SK-N-SH (cell line): ENCODE results near the gene JMJD1C. TPM values are rescaled to one million over a fixed set of nuclear protein-coding genes. Genes with fewer than 3 reads are reported as not detected.

Source experiments
- CTCF ChIA-PET: fragments of 300-600, 350-600 bp; formaldehyde crosslinking; extraction: SDS; loops from one replicate; lab custom pipeline; 2021; lab: Yijun Ruan, JAX
- POLR2A ChIA-PET: fragments of 350-600 bp; sonication (Branson Sonifier 250); formaldehyde crosslinking; extraction: SDS; loops from one replicate; lab custom pipeline; 2020; ENCODE audit warnings: antibody characterized with exemption, inconsistent platforms; lab: Yijun Ruan, JAX
- DNase-seq: peaks from one replicate; pipeline ENCODE4 v3.0.0; 2012
- H2AFZ ChIP-seq: fragments of 200-600 bp; sonication (generic); 2 replicates; pipeline ENCODE4 v1.8.1; 2016; ENCODE audit warnings: antibody characterized with exemption, mild to moderate bottlenecking, low read depth
- H3F3A ChIP-seq: fragments of 200-600 bp; sonication (generic); replicated peaks from 2 replicates; pipeline ENCODE3; 2016; ENCODE audit warnings: antibody characterized with exemption, mild to moderate bottlenecking; ENCODE audit not compliant: insufficient read depth
- H3K27ac ChIP-seq, 2 experiments: fragments of 200-500 bp in 1 of 2; fragments of 200-600 bp in 1 of 2; sonication (Bioruptor generic) in 1 of 2; sonication (generic), shearing (Covaris generic) in 1 of 2; 2 replicates each; pipeline versions ENCODE4 v1.5.1 to v1.6.1; 2014 to 2016; ENCODE audit warnings: low read depth in 2 of 2, inconsistent platforms in 1 of 2, low read length in 1 of 2, mild to moderate bottlenecking in 1 of 2, mixed read lengths in 1 of 2
- H3K27me3 ChIP-seq: fragments of 200-600 bp; sonication (generic), shearing (Covaris generic); 2 replicates; pipeline ENCODE4 v1.6.1; 2016; ENCODE audit warnings: mixed run types; ENCODE audit not compliant: insufficient read depth
- H3K36me3 ChIP-seq, 2 experiments: fragments of 200-500 bp in 1 of 2; fragments of 200-600 bp in 1 of 2; sonication (Bioruptor generic) in 1 of 2; sonication (generic) in 1 of 2; replicated peaks in 1 of 2; 2 replicates each; pipeline versions ENCODE3 to v1.5.1; 2014 to 2016; ENCODE audit warnings: low read length in 1 of 2, mild to moderate bottlenecking in 1 of 2; ENCODE audit not compliant: insufficient read depth in 2 of 2, control insufficient read depth in 1 of 2
- H3K4me1 ChIP-seq, 2 experiments: fragments of 200-500 bp in 1 of 2; fragments of 200-600 bp in 1 of 2; sonication (Bioruptor generic) in 1 of 2; sonication (generic), shearing (Covaris generic) in 1 of 2; 2 replicates each; pipeline versions ENCODE4 v1.5.1 to v1.6.1; 2014 to 2016; ENCODE audit warnings: low read depth in 1 of 2, low read length in 1 of 2, mixed run types in 1 of 2; ENCODE audit not compliant: insufficient read depth in 2 of 2, control insufficient read depth in 1 of 2
- H3K4me2 ChIP-seq: fragments of 200-600 bp; sonication (generic), shearing (Covaris generic); 2 replicates; pipeline ENCODE4 v1.6.1; 2017; ENCODE audit warnings: mixed run types
- H3K4me3 ChIP-seq, 2 experiments: fragments of 200-500 bp in 1 of 2; fragments of 200-600 bp in 1 of 2; sonication (Bioruptor generic) in 1 of 2; sonication (generic), shearing (Covaris generic) in 1 of 2; 2 replicates each; pipeline versions ENCODE4 v1.5.1 to v1.8.1; 2014 to 2016; ENCODE audit warnings: low read depth in 2 of 2, inconsistent platforms in 1 of 2, low read length in 1 of 2, mild to moderate bottlenecking in 1 of 2, mixed read lengths in 1 of 2, moderate library complexity in 1 of 2
- H3K79me2 ChIP-seq: fragments of 200-600 bp; sonication (generic); 2 replicates; pipeline ENCODE4 v1.8.1; 2017; ENCODE audit warnings: mild to moderate bottlenecking; ENCODE audit not compliant: insufficient read depth
- H3K9ac ChIP-seq: fragments of 200-600 bp; sonication (generic); 2 replicates; pipeline ENCODE4 v1.6.1; 2017; ENCODE audit warnings: mixed run types
- H3K9me2 ChIP-seq: fragments of 200-600 bp; sonication (generic); 2 replicates; pipeline ENCODE4 v1.6.1; 2017; ENCODE audit warnings: mixed run types
- H3K9me3 ChIP-seq: fragments of 200-600 bp; sonication (generic); 2 replicates; pipeline ENCODE4 v1.6.1; 2017; ENCODE audit warnings: mixed run types, mild to moderate bottlenecking, moderate library complexity
- H4K20me1 ChIP-seq: fragments of 200-600 bp; sonication (generic); 2 replicates; pipeline ENCODE4 v1.6.1; 2017; ENCODE audit warnings: mild to moderate bottlenecking, mixed run types; ENCODE audit not compliant: insufficient read depth
- EZH2phosphoT487 ChIP-seq: fragments of 200-600 bp; sonication (generic); IDR thresholded peaks from 2 replicates; pipeline ENCODE4 v1.6.1; 2017; ENCODE audit warnings: low read depth, mixed run types, mild to moderate bottlenecking, antibody characterized with exemption, moderate library complexity, borderline replicate concordance
- FOXJ3 ChIP-seq: sonication (generic); formaldehyde crosslinking; IDR thresholded peaks from 2 replicates; pipeline ENCODE4 v1.5.1; 2020; ENCODE audit warnings: mild to moderate bottlenecking, missing genetic modification reagents
- GABPA ChIP-seq: IDR thresholded peaks from 2 replicates; pipeline ENCODE4 v1.4.0; 2012; ENCODE audit warnings: low read depth, mild to moderate bottlenecking
- MXI1 ChIP-seq: IDR thresholded peaks from 2 replicates; pipeline ENCODE4 v1.6.1; 2012; ENCODE audit warnings: mild to moderate bottlenecking, low read depth, low read length, improper control_type of control experiment
- RFX5 ChIP-seq: IDR thresholded peaks from 2 replicates; pipeline ENCODE4 v1.6.1; 2012; ENCODE audit warnings: mild to moderate bottlenecking, improper control_type of control experiment, low read length
- RXRA ChIP-seq: IDR thresholded peaks from 2 replicates; pipeline ENCODE4 v1.4.0; 2012; ENCODE audit warnings: low read depth, mild to moderate bottlenecking, borderline replicate concordance
- SMC3 ChIP-seq: IDR thresholded peaks from 2 replicates; pipeline ENCODE4 v1.6.1; 2012; ENCODE audit warnings: low read depth, low read length, improper control_type of control experiment
- TAF1 ChIP-seq: IDR thresholded peaks from 2 replicates; pipeline ENCODE4 v1.6.1; 2012; ENCODE audit warnings: low read depth, mild to moderate bottlenecking, low read length, moderate library complexity, borderline replicate concordance
- TCF12 ChIP-seq: IDR thresholded peaks from 2 replicates; pipeline ENCODE4 v1.4.0; 2012
- WGBS: methylation state at CpG from one replicate; pipeline ENCODE4 v1.1.6; 2017; ENCODE audit warnings: low lambda C conversion rate; 5-methylcytosine and 5-hydroxymethylcytosine counted together
- polyA plus RNA-seq, 3 experiments: library from polyadenylated mRNA; depleted of rRNA; stranded (reverse); fragments of >200 nt; gene quantifications; 2 replicates each; pipeline ENCODE4 v1.2.3, GENCODE V29; 2012
- TF ChIP-seq, protein P1 (sequence below): fragments of 150-350 bp; IDR thresholded peaks from 2 replicates; pipeline ENCODE4 v1.6.1; 2017; ENCODE audit warnings: antibody characterized with exemption, low read length, low read depth, borderline replicate concordance
- TF ChIP-seq, protein P2 (sequence below): fragments of 150-350 bp; IDR thresholded peaks from 2 replicates; pipeline ENCODE4 v1.6.1; 2016; ENCODE audit warnings: mild to moderate bottlenecking, low read depth, low read length
- TF ChIP-seq, protein P3 (sequence below): IDR thresholded peaks from 2 replicates; pipeline ENCODE4 v1.4.0; 2012; ENCODE audit warnings: low read depth, borderline replicate concordance

JMJD1C gene
- polyA plus RNA-seq, 1 of the 3 experiments (the other 2 are of a cell fraction): 11.7 TPM

DNA sequence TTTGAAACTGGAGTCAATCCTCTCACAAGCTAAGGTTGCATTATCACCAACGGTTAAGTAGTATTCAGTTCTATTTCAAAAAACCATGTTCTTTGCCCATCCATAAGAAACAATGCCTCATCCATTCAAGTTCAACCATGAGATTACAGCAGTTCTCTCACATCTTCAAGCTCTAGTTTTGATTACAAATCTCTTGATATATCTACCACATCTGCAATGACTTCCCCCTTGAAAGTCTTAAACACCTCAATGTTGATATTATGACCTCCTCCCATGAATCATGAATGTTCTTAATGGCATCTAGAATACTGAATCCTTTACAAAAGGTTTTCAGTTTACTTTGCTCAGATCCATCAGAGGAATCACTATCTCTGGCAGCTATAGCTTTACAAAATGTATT is 81.8 kb downstream of the JMJD1C start:
- ChIA-PET CTCF (no interaction called here), POLR2A (interaction anchor here (1.5 kb wide), 1 partner anchor 246 kb away, joined by 3 read pairs; no protein-coding TSS in a partner anchor)
- DNase-seq: no peak
- H3K9me2 ChIP-seq: no peaks in the 10 kb centered on the region
- H3K27ac ChIP-seq: no peak overlapping the region
- H3K9ac ChIP-seq: no peak overlapping the region
- no peaks in the 10 kb centered on the region for H3K9me3 ChIP-seq
- peaks cover 11% of the 10 kb centered on the region for H3F3A ChIP-seq
- no peak overlapping the region for H3K4me2 ChIP-seq
- no peaks in the 10 kb centered on the region for H3K27me3 ChIP-seq
- H4K20me1 ChIP-seq: peaks cover 58% of the 10 kb centered on the region
- no peak overlapping the region for H2AFZ ChIP-seq
- WGBS: 100% methylated on average over 1 of the region's 1 CpG
- H3K79me2 ChIP-seq: peaks cover 90% of the 10 kb centered on the region
- no peak overlapping the region for H3K4me3 ChIP-seq
- peaks cover 0 to 16% of the 10 kb centered on the region in 2 experiments for H3K36me3 ChIP-seq
- peaks cover 0 to 4% of the 10 kb centered on the region in 2 experiments; a peak in 3 of 4 replicates for H3K4me1 ChIP-seq
- TF ChIP-seq FOXJ3 (CRISPR knock-in tag): no peak
- no peak for TF ChIP-seq RFX5
- no peak for TF ChIP-seq TAF1
- no peak for TF ChIP-seq SMC3
- no peak for TF ChIP-seq TCF12
- TF ChIP-seq, protein P1, sequence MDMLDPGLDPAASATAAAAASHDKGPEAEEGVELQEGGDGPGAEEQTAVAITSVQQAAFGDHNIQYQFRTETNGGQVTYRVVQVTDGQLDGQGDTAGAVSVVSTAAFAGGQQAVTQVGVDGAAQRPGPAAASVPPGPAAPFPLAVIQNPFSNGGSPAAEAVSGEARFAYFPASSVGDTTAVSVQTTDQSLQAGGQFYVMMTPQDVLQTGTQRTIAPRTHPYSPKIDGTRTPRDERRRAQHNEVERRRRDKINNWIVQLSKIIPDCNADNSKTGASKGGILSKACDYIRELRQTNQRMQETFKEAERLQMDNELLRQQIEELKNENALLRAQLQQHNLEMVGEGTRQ: no peak
- no peak for TF ChIP-seq GABPA
- TF ChIP-seq, protein P2, sequence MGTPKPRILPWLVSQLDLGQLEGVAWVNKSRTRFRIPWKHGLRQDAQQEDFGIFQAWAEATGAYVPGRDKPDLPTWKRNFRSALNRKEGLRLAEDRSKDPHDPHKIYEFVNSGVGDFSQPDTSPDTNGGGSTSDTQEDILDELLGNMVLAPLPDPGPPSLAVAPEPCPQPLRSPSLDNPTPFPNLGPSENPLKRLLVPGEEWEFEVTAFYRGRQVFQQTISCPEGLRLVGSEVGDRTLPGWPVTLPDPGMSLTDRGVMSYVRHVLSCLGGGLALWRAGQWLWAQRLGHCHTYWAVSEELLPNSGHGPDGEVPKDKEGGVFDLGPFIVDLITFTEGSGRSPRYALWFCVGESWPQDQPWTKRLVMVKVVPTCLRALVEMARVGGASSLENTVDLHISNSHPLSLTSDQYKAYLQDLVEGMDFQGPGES: no peak
- TF ChIP-seq EZH2phosphoT487: no peak
- TF ChIP-seq MXI1: no peak
- no peak for TF ChIP-seq RXRA

DNA sequence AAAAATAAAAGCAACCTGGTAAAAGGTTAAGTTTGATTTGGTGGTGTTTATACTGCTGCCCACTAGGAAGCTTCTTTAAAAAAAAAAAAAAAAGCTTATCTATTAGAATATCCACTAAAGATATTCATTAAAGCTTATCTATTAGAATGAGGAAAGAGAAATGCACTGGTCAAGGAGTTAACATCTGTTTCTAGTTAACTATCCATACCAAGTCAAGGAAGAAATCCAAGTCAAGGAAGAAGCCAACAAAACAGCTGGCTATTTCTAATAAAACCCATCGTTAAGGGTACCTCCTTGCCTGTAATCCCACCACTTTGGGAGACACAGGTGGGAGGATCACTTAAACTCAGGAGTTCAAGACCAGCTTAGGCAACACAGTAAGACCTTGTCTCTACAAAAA is 82.6 kb downstream of the JMJD1C start:
- Histone ChIP-seq H4K20me1 (peaks cover 58% of the 10 kb centered on the region), H3K9me3 (no peaks in the 10 kb centered on the region), H3K4me2 (no peak overlapping the region), H2AFZ (no peak overlapping the region), H3K27me3 (no peaks in the 10 kb centered on the region), H3F3A (peaks cover 14% of the 10 kb centered on the region), H3K9me2 (no peaks in the 10 kb centered on the region), H3K4me1 (peaks cover 0 to 4% of the 10 kb centered on the region in 2 experiments; a peak in 3 of 4 replicates), H3K36me3 (peaks cover 0 to 16% of the 10 kb centered on the region in 2 experiments), H3K79me2 (peaks cover 89% of the 10 kb centered on the region), H3K9ac (no peak overlapping the region), H3K27ac (no peak overlapping the region), H3K4me3 (no peak overlapping the region)
- CTCF ChIA-PET: interaction anchor here (0.8 to 1.7 kb wide), 3 partner anchors 12 to 246 kb away, joined by 3 to 4 read pairs (median 3); no protein-coding TSS in a partner anchor
- DNase-seq: no peak
- TF ChIP-seq, protein P3, sequence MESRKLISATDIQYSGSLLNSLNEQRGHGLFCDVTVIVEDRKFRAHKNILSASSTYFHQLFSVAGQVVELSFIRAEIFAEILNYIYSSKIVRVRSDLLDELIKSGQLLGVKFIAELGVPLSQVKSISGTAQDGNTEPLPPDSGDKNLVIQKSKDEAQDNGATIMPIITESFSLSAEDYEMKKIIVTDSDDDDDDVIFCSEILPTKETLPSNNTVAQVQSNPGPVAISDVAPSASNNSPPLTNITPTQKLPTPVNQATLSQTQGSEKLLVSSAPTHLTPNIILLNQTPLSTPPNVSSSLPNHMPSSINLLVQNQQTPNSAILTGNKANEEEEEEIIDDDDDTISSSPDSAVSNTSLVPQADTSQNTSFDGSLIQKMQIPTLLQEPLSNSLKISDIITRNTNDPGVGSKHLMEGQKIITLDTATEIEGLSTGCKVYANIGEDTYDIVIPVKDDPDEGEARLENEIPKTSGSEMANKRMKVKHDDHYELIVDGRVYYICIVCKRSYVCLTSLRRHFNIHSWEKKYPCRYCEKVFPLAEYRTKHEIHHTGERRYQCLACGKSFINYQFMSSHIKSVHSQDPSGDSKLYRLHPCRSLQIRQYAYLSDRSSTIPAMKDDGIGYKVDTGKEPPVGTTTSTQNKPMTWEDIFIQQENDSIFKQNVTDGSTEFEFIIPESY: no peak
- peak; percentile 75 for TF ChIP-seq TCF12
- POLR2A ChIA-PET: interaction anchor here (1.5 kb wide), 1 partner anchor 247 kb away, joined by 3 read pairs; no protein-coding TSS in a partner anchor
- 91% methylated on average over 1 of the region's 1 CpG for WGBS
